Astrocyte (in vitro differentiated cells and primary cell): ENCODE data around the gene PDYN. TPM values are rescaled to one million over a fixed set of nuclear protein-coding genes. Genes with fewer than 3 reads are reported as not detected.

ENCODE experiments used
- DNase-seq: peaks from one replicate; pipeline ENCODE4 v3.0.0-alpha.2; 2010; ENCODE audit warnings: low read depth
- FAIRE-seq: peaks from 2 replicates; lab custom pipeline; 2011; peaks lifted over from hg19 to GRCh38; lab: Jason Lieb, UNC
- H2AFZ ChIP-seq: 2 replicates; pipeline ENCODE4 v1.6.0; 2012; ENCODE audit warnings: low read depth, low read length, inconsistent platforms
- H3K27ac ChIP-seq: 2 replicates; pipeline ENCODE4 v1.5.1; 2011; ENCODE audit warnings: low read depth, low read length, inconsistent platforms
- H3K27me3 ChIP-seq: 2 replicates; pipeline ENCODE4 v1.6.0; 2011; ENCODE audit warnings: low read length, inconsistent platforms; ENCODE audit not compliant: insufficient read depth
- H3K36me3 ChIP-seq: 2 replicates; pipeline ENCODE4 v1.5.1; 2011; ENCODE audit warnings: low read length, inconsistent platforms; ENCODE audit not compliant: insufficient read depth
- H3K4me1 ChIP-seq: 2 replicates; pipeline ENCODE4 v1.5.1; 2011; ENCODE audit warnings: low read length, inconsistent platforms; ENCODE audit not compliant: insufficient read depth
- H3K4me2 ChIP-seq: 2 replicates; pipeline ENCODE4 v1.6.0; 2012; ENCODE audit warnings: low read length, inconsistent platforms
- H3K4me3 ChIP-seq: 2 replicates; pipeline ENCODE4 v1.5.1; 2011; ENCODE audit warnings: low read depth, mild to moderate bottlenecking, low read length, inconsistent platforms; ENCODE audit not compliant: insufficient read depth
- H3K79me2 ChIP-seq: 2 replicates; pipeline ENCODE4 v1.6.0; 2012; ENCODE audit warnings: mild to moderate bottlenecking, low read length, inconsistent platforms; ENCODE audit not compliant: insufficient read depth
- H3K9ac ChIP-seq: 2 replicates; pipeline ENCODE4 v1.6.0; 2012; ENCODE audit warnings: mild to moderate bottlenecking, low read length, inconsistent platforms
- H3K9me3 ChIP-seq: 2 replicates; pipeline ENCODE4 v1.5.1; 2012; ENCODE audit warnings: low read depth, mild to moderate bottlenecking, low read length, inconsistent platforms; ENCODE audit not compliant: insufficient read depth
- H4K20me1 ChIP-seq: 2 replicates; pipeline ENCODE4 v1.6.0; 2012; ENCODE audit warnings: low read length, inconsistent platforms; ENCODE audit not compliant: insufficient read depth
- H3K27ac Mint-ChIP-seq: one replicate; pipeline ENCODE4 v1.8.0; 2021; ENCODE audit warnings: mild to moderate bottlenecking, mixed read lengths; ENCODE audit not compliant: unreplicated experiment
- H3K27me3 Mint-ChIP-seq: one replicate; pipeline ENCODE4 v1.8.0; 2021; ENCODE audit warnings: low read depth, mixed read lengths; ENCODE audit not compliant: unreplicated experiment
- H3K36me3 Mint-ChIP-seq: one replicate; pipeline ENCODE4 v1.8.0; 2021; ENCODE audit warnings: low read depth, mixed read lengths; ENCODE audit not compliant: unreplicated experiment
- H3K4me1 Mint-ChIP-seq: one replicate; pipeline ENCODE4 v1.8.0; 2021; ENCODE audit warnings: low read depth, mixed read lengths; ENCODE audit not compliant: unreplicated experiment
- H3K4me3 Mint-ChIP-seq: one replicate; pipeline ENCODE4 v1.8.0; 2021; ENCODE audit warnings: mild to moderate bottlenecking, moderate library complexity, mixed read lengths; ENCODE audit not compliant: unreplicated experiment
- H3K9me3 Mint-ChIP-seq: one replicate; pipeline ENCODE4 v1.8.0; 2021; ENCODE audit warnings: mild to moderate bottlenecking, mixed read lengths; ENCODE audit not compliant: unreplicated experiment
- CTCF ChIP-seq: IDR thresholded peaks from 2 replicates; pipeline ENCODE4 v1.5.1; 2011; ENCODE audit warnings: low read depth, mild to moderate bottlenecking, inconsistent platforms, low read length, moderate library complexity; ENCODE audit not compliant: insufficient read depth
- EZH2 ChIP-seq: IDR thresholded peaks from 2 replicates; pipeline ENCODE4 v1.6.1; 2012; ENCODE audit warnings: mild to moderate bottlenecking, low read length, inconsistent platforms; ENCODE audit not compliant: insufficient read depth
- total RNA-seq: library from RNA; stranded (reverse); gene quantifications from 2 replicates; pipeline ENCODE4 v1.2.1, GENCODE V29; 2021

The PDYN gene
- total RNA-seq, 1 donor from 2014 or later: not detected

DNA sequence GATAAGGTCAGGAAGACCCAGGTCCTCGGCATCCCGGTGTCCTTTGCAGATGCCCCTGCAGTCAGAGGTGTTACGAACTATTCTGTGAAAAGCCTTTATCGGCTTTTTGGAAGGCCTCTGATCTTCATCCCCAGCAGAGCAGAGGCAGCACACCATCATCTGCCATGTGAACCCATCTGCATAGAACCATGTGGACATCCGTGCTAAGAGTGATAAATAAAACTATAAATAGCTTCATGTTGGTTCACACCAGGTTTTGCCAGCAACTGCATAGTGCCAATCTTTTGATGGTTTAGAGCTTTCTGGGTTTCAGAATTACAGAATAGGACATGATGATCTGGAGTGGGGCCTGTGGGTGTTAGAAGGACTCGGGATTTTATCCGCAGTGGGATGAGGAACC, 65.1 kb downstream of the PDYN start:
- peaks cover 12% of the 10 kb centered on the region for H4K20me1 ChIP-seq
- FAIRE-seq (no peak), DNase-seq (no peak)
- no peaks in the 10 kb centered on the region for H3K9me3 ChIP-seq
- Mint-ChIP-seq H3K36me3 (peaks cover 35% of the 10 kb centered on the region), H3K4me3 (no peak overlapping the region), H3K27me3 (no peaks in the 10 kb centered on the region), H3K27ac (no peak overlapping the region), H3K4me1 (peaks cover 2% of the 10 kb centered on the region), H3K9me3 (no peaks in the 10 kb centered on the region)
- no peak overlapping the region for H2AFZ ChIP-seq
- no peaks in the 10 kb centered on the region for H3K79me2 ChIP-seq
- no peak overlapping the region for H3K4me3 ChIP-seq
- H3K4me2 ChIP-seq: no peak overlapping the region
- peaks cover 2% of the 10 kb centered on the region for H3K36me3 ChIP-seq
- no peak overlapping the region for H3K9ac ChIP-seq
- no peaks in the 10 kb centered on the region for H3K27me3 ChIP-seq
- TF ChIP-seq CTCF (no peak), EZH2 (no peak)
- peaks cover 6% of the 10 kb centered on the region for H3K4me1 ChIP-seq
- H3K27ac ChIP-seq: no peak overlapping the region

Other genes starting within 250 kb of the PDYN start
- gene SIRPA, start 98.7 kb downstream of the PDYN start, total RNA-seq: 35.5 and 52.4 TPM in 2 replicates
- 18.1 and 18.6 TPM in 2 replicates for gene STK35, start 107.8 kb upstream of the PDYN start, total RNA-seq